Urinary bladder (tissue), 4 donors: Measurements from ENCODE around the gene THRB. TPM values are rescaled to one million over a fixed set of nuclear protein-coding genes. Genes with fewer than 3 reads are reported as not detected.

Source experiments
- DNase-seq: peaks from one replicate; pipeline ENCODE4 v3.0.0-alpha.2; 2015; ENCODE audit errors: extremely low spot score
- H3K27ac ChIP-seq: one replicate; pipeline ENCODE4 v1.5.1; 2013; ENCODE audit warnings: low read depth, mild to moderate bottlenecking, moderate library complexity
- H3K36me3 ChIP-seq: one replicate; pipeline ENCODE4 v1.6.1; 2013; ENCODE audit warnings: mild to moderate bottlenecking, moderate library complexity; ENCODE audit not compliant: insufficient read depth
- H3K4me1 ChIP-seq: one replicate; pipeline ENCODE4 v1.6.1; 2013; ENCODE audit warnings: mild to moderate bottlenecking, moderate library complexity; ENCODE audit not compliant: insufficient read depth
- H3K4me3 ChIP-seq: one replicate; pipeline ENCODE4 v1.5.1; 2013; ENCODE audit warnings: low read depth, low read length
- WGBS: extraction: QIAGEN DNeasy Blood & Tissue Kit; methylation state at CpG from one replicate; pipeline ENCODE4 v1.1.7; 2013; 5-methylcytosine and 5-hydroxymethylcytosine counted together
- polyA plus RNA-seq: library from polyadenylated mRNA; stranded (reverse); fragments of 200-250 nt; gene quantifications from one replicate; pipeline ENCODE4 v1.2.3, GENCODE V29; 2013
- total RNA-seq: library from RNA; depleted of rRNA; stranded (reverse); fragments of >200 nt; gene quantifications from one replicate; pipeline ENCODE4 v1.2.3, GENCODE V29; 2014
- donor health status: healthy with polysubstance abuse.
- donor health status: healthy.

The THRB gene
- total and polyA plus RNA-seq, 2 donors: 8.3 to 14.8 TPM

GRCh38 chr3:24196526-24196925 is 298.1 kb downstream of the THRB start:
- Histone ChIP-seq H3K27ac (no peak overlapping the region), H3K4me1 (no peaks in the 10 kb centered on the region), H3K4me3 (no peak overlapping the region), H3K36me3 (no peaks in the 10 kb centered on the region)
- DNase-seq: no peak

DNA sequence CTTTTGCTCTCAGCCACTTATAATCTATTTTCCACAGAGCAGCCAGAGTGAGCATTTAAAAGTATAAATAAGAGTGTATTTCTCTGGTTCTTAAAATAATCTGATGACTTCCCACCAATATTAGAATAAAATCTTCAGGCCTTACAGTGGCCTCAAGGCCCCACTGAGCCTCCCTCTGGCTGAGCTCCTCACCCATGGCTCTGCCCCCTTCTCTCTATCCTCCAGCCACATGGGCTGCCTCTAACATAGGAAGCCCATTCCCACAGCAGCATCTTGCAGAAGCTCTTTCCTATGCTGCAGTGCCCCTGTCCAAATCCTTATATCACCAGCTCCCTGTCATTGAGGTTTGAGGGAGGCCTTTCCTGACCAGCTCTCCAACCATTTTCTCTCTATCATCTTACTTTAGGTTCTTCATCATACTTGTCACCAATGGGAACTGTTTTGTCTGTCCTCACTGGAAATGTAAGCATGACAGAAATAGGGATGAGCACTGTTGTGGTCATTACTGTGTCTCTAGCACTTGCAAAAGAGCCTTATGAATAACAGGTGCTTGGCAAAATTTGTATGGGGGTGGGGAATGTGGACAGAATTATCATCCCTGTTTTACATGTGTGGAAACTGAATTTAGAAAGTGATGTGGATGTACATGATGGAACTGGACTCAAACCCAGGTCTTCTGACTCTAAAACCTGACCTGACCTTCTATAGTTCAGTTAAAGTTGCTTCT is 299.0 kb downstream of the THRB start:
- Histone ChIP-seq H3K4me1 (no peaks in the 10 kb centered on the region), H3K36me3 (no peaks in the 10 kb centered on the region), H3K27ac (no peak overlapping the region), H3K4me3 (no peak overlapping the region)
- DNase-seq: no peak

DNA sequence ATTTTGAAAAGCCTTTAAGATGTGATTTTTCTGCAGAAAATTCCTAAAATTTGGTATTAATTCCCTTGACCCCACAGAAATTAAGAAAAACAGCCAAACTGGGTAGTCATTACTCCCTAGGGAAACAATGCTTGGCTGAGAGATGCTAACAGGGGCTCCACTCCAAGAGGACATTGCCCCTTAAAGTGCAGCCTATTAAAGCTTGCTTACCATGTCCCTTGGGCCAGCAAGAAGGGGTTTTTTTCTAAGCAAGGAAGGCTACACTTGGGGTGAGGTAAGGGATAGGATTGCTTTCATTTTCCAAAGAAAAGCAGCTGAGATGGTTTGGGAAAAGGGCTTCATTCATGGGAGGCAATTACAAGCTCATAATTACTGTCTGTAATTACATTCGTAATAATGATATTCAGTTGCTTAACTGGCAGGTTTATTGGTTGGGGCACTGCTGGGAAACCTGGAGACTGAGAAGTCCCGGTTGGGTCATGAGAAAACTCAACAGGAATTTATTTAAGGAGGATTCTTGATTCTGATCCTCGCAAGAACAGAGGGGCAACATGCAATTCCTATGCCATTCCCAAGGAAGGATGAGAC is 302.1 kb downstream of the THRB start:
- DNase-seq: no peak
- WGBS: 85% methylated on average over 3 of the region's 3 CpGs
- Histone ChIP-seq H3K36me3 (no peaks in the 10 kb centered on the region), H3K4me3 (no peak overlapping the region), H3K4me1 (no peaks in the 10 kb centered on the region), H3K27ac (no peak overlapping the region)

DNA sequence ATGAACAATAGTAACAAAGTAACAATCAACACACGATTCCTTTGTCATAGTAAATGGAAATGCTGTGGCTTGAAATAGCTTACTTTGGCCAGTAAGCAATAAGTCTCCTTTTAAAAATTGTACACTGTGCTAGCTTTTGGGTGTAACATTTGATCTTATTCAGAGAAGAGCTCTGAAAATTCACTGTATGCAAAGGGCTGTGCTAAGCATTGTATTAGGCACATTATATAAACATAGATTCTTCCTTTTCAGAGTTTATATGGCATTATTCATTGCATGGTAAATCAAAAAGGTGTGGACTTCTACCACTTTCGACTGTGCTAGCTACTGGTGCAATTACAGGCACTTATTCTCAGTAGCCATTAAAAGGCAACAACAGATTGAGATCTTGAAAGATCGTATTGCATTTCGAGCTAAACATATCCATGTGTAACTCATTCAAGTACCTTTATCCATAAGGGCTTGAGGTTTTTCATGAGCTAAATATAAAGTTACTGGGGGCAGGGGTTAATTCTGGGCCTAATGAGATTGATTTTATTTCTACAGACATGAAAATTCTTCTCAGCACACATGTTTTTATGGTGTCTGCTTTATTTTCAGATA is 302.7 kb downstream of the THRB start:
- Histone ChIP-seq H3K27ac (no peak overlapping the region), H3K36me3 (no peaks in the 10 kb centered on the region), H3K4me1 (no peaks in the 10 kb centered on the region), H3K4me3 (no peak overlapping the region)
- DNase-seq: no peak
- WGBS: 71% methylated on average over 4 of the region's 4 CpGs

DNA sequence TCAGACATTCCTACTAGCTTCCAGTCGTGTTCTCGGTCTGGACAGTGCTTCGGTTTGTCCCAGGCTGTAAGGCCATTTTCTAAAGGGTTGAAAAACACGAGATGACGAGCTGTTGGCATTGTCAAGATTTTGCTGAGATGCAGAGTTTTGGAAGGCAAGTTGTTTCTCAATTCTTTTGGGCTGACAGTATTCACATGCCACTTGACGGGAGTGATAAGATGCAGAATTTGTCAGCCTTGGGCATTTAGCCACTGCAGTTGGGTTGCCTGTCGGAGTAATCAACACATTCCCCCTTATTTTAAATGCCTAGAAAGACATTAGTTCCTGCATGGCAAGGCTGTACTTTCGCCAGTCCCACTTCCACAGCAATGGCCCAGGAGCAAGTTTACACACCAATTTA is 304.4 kb downstream of the THRB start:
- H3K27ac ChIP-seq: no peak overlapping the region
- no peaks in the 10 kb centered on the region for H3K4me1 ChIP-seq
- H3K36me3 ChIP-seq: no peaks in the 10 kb centered on the region
- DNase-seq: no peak
- no peak overlapping the region for H3K4me3 ChIP-seq
- 96% methylated on average over 8 of the region's 8 CpGs for WGBS

- H3K36me3 ChIP-seq: no peaks in the 10 kb centered on the region
- H3K4me1 ChIP-seq: no peaks in the 10 kb centered on the region
- no peak overlapping the region for H3K27ac ChIP-seq
- DNase-seq: no peak
- 39% methylated on average over 5 of the region's 5 CpGs for WGBS
- H3K4me3 ChIP-seq: no peak overlapping the region
Measured at GRCh38 chr3:24185738-24186384, 308.8 kb downstream of the THRB start.

- H3K4me1 ChIP-seq: no peaks in the 10 kb centered on the region
- no peak for DNase-seq
Measured at GRCh38 chr3:24184528-24185176, 310.0 kb downstream of the THRB start.

DNA sequence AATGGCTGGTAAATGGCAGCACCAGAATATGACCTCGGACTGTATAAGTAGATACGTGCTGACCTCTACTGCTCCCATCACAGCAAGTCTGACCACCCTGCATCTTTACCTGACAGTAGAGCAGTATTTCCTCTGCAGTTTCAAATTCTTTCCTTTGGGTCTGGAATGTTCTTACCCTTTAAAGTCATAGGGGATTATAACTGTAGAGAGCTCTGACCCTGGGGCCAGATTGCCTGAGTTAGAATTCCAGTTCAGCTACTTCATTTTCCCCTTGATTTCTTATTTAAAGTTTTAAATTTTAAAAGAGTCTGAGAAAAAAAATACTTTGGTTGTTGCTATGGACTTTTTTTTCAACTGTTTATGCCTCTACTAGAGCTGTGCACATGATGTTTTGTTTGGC is 311.9 kb downstream of the THRB start:
- Histone ChIP-seq H3K27ac (no peak overlapping the region), H3K36me3 (no peaks in the 10 kb centered on the region)
- WGBS: 83% methylated on average over 2 of the region's 2 CpGs

More at GRCh38 chr3:24184528-24185176, 310.0 kb downstream of the THRB start:
- Histone ChIP-seq H3K36me3 (no peaks in the 10 kb centered on the region), H3K4me3 (no peak overlapping the region), H3K27ac (no peak overlapping the region)
- WGBS: 91% methylated on average over 5 of the region's 5 CpGs

GRCh38 chr3:24181256-24181655 is 313.4 kb downstream of the THRB start:
- no peaks in the 10 kb centered on the region for H3K36me3 ChIP-seq
- H3K4me3 ChIP-seq: no peak overlapping the region
- H3K27ac ChIP-seq: no peak overlapping the region
- DNase-seq: no peak
- no peaks in the 10 kb centered on the region for H3K4me1 ChIP-seq
- WGBS: 84% methylated on average over 4 of the region's 4 CpGs

More for the DNA sequence above, 311.9 kb downstream of the THRB start:
- Histone ChIP-seq H3K4me1 (no peaks in the 10 kb centered on the region), H3K4me3 (no peak overlapping the region)
- DNase-seq: no peak

- no peak overlapping the region for H3K27ac ChIP-seq
- no peak for DNase-seq
- WGBS: 95% methylated on average over 3 of the region's 3 CpGs
- no peaks in the 10 kb centered on the region for H3K36me3 ChIP-seq
- no peak overlapping the region for H3K4me3 ChIP-seq
- H3K4me1 ChIP-seq: no peaks in the 10 kb centered on the region
Measured at GRCh38 chr3:24180616-24181015, 314.0 kb downstream of the THRB start.

DNA sequence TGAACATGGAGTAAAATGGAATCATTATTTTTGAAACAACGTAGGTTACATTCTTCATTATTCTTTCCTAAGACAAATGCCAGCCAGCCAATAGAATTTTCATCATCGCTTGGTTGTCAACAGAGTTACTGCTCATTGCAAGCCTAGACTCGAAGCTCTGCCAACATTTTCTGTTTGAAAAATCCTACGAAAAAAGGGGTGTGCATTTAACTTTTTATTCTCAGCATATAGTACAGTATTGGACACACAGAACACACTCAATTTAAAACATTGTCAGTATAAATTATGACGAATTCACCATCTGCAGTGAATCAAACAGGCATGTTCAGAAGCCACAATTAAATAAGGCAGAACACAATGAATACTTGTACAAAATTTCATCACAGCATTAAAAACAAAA is 317.4 kb downstream of the THRB start:
- Histone ChIP-seq H3K27ac (no peak overlapping the region), H3K4me3 (no peak overlapping the region), H3K4me1 (no peaks in the 10 kb centered on the region), H3K36me3 (no peaks in the 10 kb centered on the region)
- no peak for DNase-seq
- WGBS: 69% methylated on average over 5 of the region's 5 CpGs

DNA sequence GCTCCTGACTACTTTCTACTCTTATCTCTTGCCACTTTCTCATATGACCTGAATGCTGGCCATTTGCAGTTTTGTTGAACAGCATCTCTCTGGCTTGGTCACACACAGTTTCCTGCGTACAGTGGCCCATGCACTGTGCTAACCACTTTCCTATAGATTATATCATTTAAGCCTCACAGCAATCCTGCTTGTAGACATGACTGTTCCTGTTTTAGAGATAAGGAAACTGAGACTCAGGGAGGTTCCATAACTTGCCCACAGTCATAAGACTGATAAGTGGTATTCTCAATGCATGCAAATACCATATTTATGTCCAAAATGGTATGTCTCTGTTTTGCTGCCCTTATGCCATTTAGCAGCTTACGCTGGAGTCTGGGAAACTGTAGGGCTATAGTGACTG is 320.0 kb downstream of the THRB start:
- 90% methylated on average over 2 of the region's 2 CpGs for WGBS
- H3K27ac ChIP-seq: no peak overlapping the region
- no peaks in the 10 kb centered on the region for H3K4me1 ChIP-seq

GRCh38 chr3:24168977-24169376 is 325.7 kb downstream of the THRB start:
- Histone ChIP-seq H3K27ac (no peak overlapping the region), H3K4me3 (no peak overlapping the region), H3K36me3 (no peaks in the 10 kb centered on the region), H3K4me1 (no peaks in the 10 kb centered on the region)
- DNase-seq: no peak
- 92% methylated on average over 3 of the region's 3 CpGs for WGBS

More for the DNA sequence above, 320.0 kb downstream of the THRB start:
- DNase-seq: no peak
- no peaks in the 10 kb centered on the region for H3K36me3 ChIP-seq
- no peak overlapping the region for H3K4me3 ChIP-seq
